ENCODE data around the gene GNL1.
A peak's percentile ranks its signal among the peaks of the same experiment; 100 is the strongest.
"Not testable (repeated sequence)": the region's sequence is repeated elsewhere in the genome, so short reads cannot be mapped to it uniquely, and the experiment has no call there.

GNL1 gene, protein sequence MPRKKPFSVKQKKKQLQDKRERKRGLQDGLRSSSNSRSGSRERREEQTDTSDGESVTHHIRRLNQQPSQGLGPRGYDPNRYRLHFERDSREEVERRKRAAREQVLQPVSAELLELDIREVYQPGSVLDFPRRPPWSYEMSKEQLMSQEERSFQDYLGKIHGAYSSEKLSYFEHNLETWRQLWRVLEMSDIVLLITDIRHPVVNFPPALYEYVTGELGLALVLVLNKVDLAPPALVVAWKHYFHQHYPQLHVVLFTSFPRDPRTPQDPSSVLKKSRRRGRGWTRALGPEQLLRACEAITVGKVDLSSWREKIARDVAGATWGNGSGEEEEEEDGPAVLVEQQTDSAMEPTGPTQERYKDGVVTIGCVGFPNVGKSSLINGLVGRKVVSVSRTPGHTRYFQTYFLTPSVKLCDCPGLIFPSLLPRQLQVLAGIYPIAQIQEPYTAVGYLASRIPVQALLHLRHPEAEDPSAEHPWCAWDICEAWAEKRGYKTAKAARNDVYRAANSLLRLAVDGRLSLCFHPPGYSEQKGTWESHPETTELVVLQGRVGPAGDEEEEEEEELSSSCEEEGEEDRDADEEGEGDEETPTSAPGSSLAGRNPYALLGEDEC

DNA sequence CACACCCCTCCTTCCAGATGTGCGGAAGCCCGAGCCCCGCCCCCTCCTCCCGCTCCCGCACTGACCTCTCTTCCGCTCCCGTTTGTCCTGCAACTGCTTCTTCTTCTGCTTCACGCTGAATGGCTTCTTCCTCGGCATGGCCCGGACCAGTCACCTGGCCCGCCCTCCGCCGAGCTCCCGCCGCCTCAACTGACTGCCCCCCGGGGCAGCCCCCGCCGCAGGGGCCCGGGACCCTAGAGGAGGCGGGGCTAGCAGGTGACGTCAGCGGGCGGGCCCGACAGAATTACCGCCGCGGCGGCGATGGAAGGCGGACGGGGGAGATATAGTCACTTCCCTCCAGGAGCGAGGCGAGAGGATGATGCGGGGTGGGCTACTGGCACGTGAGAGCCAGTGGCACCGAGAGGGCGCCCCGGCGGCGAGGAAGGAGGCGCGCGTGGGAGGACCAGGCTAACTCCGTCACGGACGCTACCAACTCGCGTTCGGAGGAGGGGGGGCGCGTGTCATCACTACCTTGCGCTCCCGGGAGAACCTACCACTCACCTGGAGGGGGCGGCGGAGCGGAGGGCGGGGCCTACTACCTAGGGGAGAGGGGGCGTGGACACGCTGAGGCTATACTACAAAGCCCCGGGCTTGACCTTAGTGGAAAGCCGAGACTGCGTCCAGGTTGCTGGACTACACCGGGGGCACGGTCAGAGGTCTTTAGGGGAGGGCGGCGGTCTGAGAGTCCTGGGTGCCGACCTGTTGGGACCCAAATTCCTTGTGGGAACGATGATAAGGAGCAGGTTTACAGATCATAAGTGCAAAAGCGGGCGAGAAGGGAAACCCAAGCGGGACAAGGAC lies at the start of gene GNL1:
TSS of gene GNL1 (minus strand) at position 424 of the 840 bp plus-strand sequence. CDS start at position 138, 286 bp downstream.
- peak; percentile 61 for DNase-seq

DNA sequence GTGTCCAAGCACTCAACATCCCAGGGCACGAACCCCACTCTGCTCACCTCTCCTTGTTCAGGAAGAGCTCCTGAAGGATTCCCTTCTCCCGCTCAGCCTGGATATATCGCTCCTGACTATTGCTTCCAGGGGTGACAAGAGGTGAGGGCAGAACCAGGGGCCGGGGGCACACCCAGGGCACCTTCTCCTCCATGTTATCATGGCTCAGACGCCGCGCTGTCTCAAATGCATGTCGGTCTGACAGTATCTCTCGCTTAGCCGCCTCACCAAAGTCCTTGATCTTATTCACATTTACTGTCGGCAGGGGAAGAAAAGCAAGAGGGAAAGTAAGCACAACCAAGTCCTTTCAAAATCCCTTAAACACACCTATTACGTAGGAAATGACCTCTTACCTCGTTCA lies 47.7 kb upstream of the GNL1 start:
- no peak for DNase-seq

DNA sequence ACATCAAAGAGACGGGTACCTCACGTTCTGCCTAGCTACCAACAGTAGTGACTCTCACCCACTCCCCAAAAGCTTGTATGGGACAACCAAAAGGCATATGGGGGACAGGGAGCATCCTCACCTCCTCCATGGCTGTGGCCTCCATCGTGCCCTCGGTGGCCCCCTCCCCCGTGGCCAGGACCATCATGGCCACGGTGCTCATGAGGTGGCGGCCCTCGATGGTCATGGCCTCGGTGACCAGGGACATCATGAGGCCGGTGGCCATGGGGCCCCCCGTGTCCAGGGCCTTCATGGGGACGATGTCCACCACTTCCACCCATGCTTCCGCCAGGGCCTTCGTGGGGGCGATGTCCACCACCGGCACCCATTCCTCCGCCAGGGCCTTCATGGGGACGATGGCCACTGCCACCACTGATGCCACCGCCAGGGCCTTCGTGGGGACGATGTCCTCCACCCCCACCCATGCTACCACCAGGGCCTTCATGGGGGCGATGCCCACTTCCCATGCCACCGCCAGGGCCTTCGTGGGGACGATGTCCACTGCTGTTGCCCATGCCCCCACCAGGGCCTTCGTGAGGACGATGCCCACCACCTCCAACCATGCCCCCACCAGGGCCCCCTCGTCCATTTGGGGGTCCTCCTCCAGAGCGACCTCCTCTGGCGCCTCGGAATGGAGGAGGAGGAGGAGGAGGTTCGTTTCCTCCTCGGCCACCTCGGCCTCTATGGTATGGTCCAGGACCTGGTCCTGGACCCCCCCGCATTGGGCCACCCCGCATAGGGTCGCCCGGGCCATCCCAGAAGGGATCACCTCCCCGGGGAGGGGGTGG lies 45.7 kb upstream of the GNL1 start:
- no peak for DNase-seq

DNA sequence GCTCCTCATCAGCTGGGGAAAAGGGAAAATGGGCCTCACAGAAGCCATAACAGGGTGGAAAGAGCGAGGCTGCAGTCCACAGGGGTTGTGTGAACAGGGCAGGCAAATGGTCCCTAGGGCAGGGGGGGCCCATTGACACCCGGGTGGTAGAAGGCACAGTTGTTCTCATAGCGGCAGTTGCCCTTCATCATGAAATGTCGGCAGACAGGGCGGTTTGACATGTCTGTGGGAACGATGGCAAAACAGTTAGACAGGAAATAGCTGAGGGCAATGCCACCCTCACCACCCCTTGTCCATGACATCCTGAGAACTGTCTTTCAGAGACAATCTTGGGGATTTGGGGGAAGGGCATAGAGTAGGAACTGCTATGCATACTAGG lies 45.1 kb upstream of the GNL1 start:
- DNase-seq: no peak

DNA sequence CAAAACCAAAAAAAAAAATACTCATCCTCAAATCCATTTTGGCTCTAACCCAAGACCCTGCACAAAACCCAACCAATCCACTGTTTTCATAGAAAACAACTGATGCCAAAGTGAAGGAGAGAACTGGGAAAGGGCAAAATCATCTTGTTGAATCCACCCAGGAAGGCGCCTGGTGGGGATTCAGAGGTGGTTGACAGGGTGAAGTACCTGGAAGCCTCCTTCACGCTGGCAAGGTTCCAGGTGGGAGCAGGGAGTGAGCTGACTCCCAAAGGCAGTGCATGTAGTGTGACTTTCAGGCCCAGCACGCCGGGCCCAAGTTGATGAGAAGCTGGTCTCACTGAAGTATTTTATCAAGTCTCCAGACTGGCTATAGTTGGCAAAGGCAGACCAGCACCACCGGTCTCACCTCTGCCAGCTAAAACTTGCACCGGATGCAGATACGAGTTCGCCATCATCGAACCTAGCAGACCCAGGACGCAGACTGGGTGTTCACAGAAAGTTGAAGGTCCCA lies 44.2 kb upstream of the GNL1 start:
- DNase-seq: no peak

DNA sequence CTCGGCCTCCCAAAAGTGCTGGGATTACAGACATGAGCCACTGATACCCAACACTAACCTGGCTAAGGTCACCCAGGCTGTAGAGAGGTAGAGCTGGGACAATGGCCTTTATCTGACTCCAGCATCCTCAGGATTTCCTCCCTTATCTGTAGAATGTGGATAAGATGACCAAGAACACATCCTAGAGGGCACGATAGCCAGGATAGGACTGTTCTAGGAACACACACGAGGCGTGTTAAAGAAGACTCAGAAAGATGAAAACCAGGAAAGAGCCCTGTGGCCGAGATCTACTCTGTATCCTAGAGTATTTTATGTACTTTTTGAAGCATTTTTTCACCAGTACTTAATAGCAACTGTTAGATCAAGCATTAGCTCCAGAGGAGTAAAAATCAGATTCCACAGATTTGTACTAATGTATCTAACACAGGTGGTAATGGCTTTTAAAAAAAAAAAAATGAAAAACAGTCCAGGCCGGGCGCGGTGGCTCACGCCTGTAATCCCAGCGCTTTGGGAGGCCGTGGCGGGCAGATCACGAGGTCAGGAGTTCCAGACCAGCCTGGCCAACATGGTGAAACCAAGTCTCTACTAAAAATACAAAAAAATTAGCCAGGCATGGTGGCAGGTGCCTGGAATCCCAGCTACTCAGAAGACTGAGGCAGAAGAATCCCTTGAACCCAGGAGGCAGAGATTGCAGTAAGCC lies 43.5 kb upstream of the GNL1 start:
- DNase-seq: no peak

DNA sequence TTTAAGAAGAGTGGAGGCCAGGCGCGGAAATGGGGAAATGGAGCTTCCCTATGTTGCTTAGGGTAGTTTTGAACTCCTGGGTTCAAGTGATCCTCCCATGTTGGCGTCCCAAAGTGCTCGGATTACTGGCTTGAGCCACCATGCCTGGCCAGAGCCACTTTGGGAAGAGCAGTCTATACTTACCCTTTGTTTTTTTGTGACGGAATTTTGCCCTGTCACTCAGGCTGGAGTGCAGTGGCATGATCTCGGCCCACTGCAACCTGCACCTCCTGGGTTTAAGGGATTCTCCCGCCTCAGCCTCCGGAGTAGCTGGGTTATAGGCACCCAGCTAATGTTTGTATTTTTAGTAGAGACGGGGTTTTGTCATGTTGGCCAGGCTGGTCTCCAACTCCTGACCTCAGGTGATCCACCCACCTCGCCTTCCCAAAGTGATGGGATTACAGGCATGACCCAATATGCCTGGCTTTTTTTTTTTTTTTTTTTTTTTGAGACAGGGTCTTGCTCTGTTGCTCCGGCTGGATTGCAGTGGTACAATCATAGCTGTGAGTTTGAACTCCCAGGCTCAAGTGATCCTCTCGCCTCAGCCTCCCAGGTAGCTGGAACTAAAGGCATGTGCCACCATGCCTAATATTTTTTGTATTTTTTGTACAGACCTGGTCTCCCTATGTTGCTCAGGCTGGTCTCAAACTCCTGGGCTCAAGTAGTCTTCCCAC lies 42.8 kb upstream of the GNL1 start:
- no peak for DNase-seq

DNA sequence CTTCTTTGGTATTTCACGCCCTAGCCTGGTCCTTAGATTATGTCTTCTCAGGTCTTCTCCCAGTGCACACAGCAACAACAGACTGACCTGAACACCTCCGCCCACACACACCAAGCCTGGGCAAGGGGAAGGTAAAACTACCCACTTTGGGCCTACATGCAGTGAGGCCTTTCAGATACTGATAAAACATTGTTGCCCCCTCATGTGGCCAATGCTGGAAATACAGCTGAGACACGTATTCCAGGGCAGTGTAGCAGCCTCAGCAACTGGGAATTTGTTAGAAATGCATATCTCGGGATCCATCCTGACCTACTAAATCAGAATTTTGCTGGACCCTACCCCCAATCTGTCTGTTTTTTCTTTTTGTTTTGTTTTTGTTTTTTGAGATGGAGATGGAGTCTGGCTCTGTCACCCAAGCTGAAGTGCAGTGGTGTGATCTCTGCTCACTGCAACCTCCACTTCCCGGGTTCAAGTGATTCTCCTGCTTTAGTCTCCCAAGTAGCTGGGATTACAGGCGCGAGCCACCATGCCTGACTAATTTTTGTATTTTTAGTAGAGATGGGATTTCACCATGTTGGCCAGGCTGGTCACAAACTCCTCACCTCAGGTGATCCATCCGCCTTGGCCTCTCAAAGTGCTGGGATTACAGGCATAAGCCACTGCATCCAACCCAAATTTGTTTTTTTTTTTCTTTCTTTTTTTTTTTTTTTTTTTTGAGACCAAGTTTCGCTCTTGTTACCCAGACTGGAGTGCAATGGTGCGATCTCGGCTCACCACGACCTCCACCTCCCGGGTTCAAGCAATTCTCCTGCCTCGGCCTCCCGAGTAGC lies 41.2 kb upstream of the GNL1 start:
- DNase-seq: not testable (repeated sequence)

DNA sequence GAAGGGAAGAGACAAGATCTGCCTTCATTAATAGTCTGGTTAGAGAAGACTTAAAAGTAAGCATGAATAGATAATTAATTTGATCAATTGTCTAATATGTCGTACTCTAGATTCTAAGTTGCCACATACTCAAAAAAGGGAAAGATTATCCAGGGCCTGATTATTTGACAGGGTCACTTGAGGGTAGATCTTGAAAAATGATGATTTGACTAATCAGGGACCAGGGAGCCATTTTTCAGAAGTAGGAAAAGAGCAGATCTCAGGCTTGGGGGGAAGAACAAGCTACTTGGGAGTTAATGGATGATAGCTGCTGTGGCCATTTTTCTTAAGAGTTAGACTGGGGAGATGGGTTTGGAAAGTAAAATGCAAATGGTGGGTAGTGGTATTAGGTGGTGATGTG lies 36.0 kb upstream of the GNL1 start:
- no peak for DNase-seq

DNA sequence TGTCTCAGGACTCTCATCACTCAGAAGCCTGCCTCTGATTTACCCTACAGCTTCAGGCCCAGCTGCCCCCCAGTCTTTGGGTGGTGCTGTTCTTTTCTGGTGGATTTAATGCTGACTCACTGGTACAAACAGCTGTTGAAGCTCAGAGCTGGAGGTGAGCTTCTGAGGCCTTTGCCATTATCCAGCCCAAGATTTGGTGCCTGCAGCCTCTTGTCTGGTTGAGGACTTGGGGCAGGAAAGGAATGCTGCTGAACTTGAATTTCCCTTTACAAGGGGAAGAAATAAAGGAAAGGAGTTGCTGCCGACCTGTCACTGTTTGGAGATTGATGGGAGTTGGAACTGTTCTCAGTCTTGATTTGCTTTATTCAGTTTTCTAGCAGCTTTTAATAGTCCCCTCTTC lies 34.7 kb upstream of the GNL1 start:
- DNase-seq: no peak

DNA sequence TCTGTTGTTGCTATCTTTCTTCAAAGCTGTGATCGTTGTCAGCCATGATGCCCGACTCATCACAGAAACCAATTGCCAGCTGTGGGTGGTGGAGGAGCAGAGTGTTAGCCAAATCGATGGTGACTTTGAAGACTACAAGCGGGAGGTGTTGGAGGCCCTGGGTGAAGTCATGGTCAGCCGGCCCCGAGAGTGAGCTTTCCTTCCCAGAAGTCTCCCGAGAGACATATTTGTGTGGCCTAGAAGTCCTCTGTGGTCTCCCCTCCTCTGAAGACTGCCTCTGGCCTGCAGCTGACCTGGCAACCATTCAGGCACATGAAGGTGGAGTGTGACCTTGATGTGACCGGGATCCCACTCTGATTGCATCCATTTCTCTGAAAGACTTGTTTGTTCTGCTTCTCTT lies 34.2 kb upstream of the GNL1 start:
- DNase-seq: no peak

DNA sequence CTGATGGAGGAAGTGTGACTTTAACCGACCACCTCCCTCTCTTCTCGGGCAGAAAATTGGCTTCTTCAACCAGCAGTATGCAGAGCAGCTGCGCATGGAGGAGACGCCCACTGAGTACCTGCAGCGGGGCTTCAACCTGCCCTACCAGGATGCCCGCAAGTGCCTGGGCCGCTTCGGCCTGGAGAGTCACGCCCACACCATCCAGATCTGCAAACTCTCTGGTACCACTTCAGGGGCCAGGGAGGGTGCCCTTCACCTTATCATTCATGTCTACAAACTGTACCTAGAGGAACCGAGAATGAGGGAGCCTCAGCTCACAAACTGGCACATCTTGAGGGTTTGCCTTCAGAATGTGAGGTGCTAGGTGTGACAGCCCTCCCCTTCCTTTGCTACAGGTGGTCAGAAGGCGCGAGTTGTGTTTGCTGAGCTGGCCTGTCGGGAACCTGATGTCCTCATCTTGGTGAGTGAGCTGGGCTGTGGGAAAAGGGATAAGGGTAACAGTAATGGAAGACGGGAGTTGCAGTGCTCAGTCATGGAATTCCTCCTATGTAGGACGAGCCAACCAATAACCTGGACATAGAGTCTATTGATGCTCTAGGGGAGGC lies 33.6 kb upstream of the GNL1 start:
- DNase-seq: no peak

DNA sequence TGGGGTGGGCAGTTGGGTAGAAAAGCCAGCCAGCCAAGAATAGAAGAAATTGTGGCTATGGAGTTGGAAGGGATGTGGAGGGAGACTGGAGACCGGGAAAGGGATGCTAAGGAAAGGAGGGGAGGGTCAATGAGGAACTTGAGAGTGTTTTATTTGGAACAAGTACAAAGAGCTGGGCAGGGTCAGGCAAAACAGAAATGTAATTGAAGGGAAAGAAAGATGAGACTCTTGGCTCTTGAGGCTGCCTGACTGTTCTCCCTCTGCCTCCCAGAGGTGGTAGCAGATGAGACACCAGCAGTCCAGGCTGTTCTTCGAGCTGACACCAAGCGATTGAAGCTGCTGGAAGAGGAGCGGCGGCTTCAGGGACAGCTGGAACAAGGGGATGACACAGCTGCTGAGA lies 27.6 kb upstream of the GNL1 start:
- no peak for DNase-seq

DNA sequence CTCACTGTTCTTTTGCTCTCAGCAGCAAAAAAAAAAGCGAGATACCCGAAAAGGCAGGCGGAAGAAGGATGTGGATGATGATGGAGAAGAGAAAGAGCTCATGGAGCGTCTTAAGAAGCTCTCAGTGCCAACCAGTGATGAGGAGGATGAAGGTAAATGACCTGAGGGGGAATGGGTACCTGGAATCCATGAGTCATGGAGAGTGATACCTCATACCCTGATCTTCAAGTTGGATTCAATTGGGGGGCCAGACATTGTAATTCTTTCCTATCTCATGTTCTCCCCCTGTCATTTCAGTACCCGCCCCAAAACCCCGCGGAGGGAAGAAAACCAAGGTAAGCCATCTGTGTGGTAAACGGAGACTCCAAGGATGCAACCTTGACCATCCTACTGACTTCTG lies 21.8 kb upstream of the GNL1 start:
- DNase-seq: no peak

DNA sequence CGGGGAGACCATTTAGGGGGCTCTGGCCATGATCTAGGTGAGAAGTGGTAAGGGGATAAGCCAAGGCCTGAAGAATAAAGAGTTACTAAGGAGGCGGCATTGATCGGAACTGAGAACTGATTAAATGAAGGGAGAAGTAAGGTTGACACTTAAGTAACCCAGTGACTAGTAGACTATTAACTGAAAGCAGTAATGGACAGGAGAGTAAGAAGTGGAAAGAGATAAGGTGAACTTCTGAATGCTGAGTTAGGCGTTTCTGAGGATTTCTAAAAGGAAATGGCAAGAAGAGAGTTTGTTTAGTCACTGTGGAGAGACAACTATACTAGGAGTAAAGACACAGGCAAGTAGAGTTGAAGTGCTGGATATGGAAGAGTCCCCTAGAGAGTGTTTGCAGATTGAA lies 16.8 kb upstream of the GNL1 start:
- DNase-seq: no peak

DNA sequence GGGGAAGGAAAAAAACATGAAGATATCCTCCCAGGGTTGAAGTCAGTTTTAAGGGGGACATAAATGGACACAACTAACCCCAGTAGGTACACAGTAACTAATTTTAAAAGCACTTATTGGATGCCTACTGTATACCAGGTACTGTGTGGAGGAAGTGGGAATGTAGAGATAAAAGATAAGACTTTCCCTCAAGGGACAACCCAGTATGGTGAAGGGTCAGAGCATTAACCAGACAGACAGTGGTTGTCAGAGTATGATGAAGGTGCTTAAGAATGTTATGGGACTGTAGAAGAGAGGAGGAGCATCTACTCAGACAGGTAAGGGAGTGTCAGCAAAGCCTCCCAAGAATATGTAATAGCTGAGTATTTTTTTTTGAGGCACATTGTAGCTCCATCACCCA lies 15.9 kb upstream of the GNL1 start:
- DNase-seq: no peak

DNA sequence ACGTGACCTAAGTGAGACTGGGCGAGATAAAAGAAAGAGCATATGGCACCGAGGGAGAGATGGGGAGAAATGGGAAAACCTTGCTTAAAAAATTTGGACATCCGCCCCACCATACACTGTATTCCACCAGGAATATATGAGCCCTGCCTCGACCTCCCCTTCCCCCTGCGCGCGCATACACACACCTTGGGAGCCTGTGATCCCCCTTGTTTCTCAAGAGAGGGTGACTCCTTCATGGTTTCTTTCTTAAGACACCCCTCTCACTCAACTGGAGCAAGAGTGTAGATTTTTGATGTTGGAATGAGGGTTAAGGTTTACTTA lies 15.4 kb upstream of the GNL1 start:
- DNase-seq: no peak

DNA sequence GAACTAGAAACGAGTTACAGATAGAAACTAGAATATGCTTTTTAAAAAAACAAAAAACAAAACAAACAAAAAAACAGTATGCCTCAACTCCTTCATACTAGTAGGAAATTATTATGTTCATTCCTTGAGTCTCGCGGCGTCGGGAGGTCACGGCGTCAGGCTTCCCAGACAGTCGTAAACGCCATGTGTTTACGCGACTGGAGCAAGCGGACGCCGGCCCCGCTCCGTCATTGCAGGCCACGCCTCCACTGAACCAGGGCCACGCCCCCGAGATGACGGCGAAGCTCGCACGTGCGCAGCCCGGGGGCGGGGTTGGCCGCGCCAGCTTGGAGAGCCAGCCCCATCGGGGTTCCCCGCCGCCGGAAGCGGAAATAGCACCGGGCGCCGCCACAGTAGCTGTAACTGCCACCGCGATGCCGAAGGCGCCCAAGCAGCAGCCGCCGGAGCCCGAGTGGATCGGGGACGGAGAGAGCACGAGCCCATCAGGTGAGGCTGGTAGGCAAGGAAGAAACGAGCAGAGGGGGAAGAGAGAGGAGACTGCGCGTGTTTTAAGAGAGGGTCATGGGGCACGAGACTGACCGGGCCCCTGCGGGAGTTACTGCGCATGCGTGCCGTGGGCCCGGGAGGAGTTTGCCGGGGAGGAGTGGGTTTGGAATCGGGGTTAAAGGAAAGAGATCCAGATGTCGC lies 14.9 kb upstream of the GNL1 start, which contains the start of gene ABCF1:
TSS of gene ABCF1 (plus strand) at position 368 of the 687 bp plus-strand sequence. CDS start at position 414, 46 bp downstream.
- peak; percentile 62 for DNase-seq

DNA sequence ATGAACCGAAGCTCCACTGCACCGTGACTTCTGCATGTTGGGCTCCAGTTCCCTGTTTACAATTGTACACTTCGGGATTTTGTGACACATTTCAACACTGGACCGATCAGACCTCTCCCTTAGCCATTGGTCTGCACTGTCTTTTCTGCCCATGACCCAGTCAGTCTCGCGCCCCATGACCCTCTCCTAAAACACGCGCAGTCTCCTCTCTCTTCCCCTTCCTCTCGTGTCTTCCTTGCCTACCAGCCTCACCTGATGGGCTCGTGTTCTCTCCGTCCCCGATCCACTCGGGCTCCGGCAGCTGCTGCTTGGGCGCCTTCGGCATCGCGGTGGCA lies 14.4 kb upstream of the GNL1 start:
- no peak for DNase-seq

DNA sequence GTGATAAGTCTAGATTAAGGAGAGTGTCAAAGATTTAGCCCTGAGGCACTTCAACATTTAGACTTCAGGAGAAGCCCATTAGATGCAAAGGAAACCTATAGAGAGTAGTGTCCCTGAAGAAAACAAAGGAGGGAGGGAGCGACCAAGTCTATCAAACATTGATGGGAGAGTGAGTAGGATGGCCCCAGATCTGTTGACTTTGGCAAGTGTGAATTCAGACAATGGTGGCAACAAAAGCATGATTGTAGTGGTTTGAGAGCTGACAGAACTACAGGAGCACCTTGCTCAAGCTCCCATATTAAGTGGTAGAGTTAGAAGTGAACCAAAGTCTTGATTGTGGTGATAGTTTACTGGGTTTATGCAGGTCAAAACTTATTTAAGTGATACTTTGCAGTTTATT lies 14.0 kb upstream of the GNL1 start:
- no peak for DNase-seq
